A673 (cell line): Measurements from ENCODE around the gene PRR33. TPM values are rescaled to one million over a fixed set of nuclear protein-coding genes. Genes with fewer than 3 reads are reported as not detected.

ENCODE experiments used
- BruUV-seq: library from RNA; stranded (reverse); fragments of 400-500 nt; replicated peaks from 2 replicates; lab custom pipeline; 2021; lab: Mats Ljungman, UMichigan
- CTCF ChIA-PET: fragments of 300-600 bp; sonication (Branson Sonifier 250); formaldehyde crosslinking; loops from one replicate; lab custom pipeline; 2022; ENCODE audit warnings: antibody characterized with exemption; lab: Charles Lee
- POLR2A ChIA-PET: fragments of 300-600 bp; sonication (Branson Sonifier 250); formaldehyde crosslinking; loops from one replicate; lab custom pipeline; 2022; ENCODE audit warnings: antibody characterized with exemption; ENCODE audit not compliant: low non-redundant PET; lab: Charles Lee
- DNase-seq: peaks from one replicate; pipeline ENCODE4 v3.0.0-alpha.2; 2015; ENCODE audit warnings: low spot score
- H3K27ac ChIP-seq: fragments of 200-600 bp; sonication (generic); 2 replicates; pipeline ENCODE4 v1.5.1; 2016; ENCODE audit warnings: mixed run types, low read depth, mild to moderate bottlenecking, mixed read lengths, antibody characterized with exemption, low read length; ENCODE audit not compliant: poor library complexity, severe bottlenecking
- H3K27me3 ChIP-seq: fragments of 200-600 bp; sonication (generic); replicated peaks from 2 replicates; pipeline ENCODE4 v1.6.1; 2017; ENCODE audit warnings: mixed run types, low read depth, mild to moderate bottlenecking, mixed read lengths, antibody characterized with exemption, low read length; ENCODE audit not compliant: insufficient read depth, poor library complexity
- H3K36me3 ChIP-seq: fragments of 200-600 bp; sonication (generic); 2 replicates; pipeline ENCODE4 v1.6.1; 2016; ENCODE audit warnings: mixed run types, mild to moderate bottlenecking, mixed read lengths, antibody characterized with exemption, low read length; ENCODE audit not compliant: insufficient read depth, poor library complexity, severe bottlenecking
- H3K4me1 ChIP-seq: fragments of 200-600 bp; sonication (generic); 2 replicates; pipeline ENCODE4 v1.6.1; 2017; ENCODE audit warnings: mixed run types, mild to moderate bottlenecking, mixed read lengths, antibody characterized with exemption, low read length; ENCODE audit not compliant: insufficient read depth, poor library complexity, severe bottlenecking
- H3K4me3 ChIP-seq: fragments of 200-600 bp; sonication (generic); 2 replicates; pipeline ENCODE4 v1.5.1; 2016; ENCODE audit warnings: low read depth, mixed run types, mild to moderate bottlenecking, mixed read lengths, low read length; ENCODE audit not compliant: poor library complexity, severe bottlenecking
- H3K9me3 ChIP-seq: fragments of 200-600 bp; sonication (generic); 2 replicates; pipeline ENCODE4 v1.6.1; 2016; ENCODE audit warnings: mixed run types, low read depth, mild to moderate bottlenecking, mixed read lengths, antibody characterized with exemption, low read length; ENCODE audit not compliant: poor library complexity, severe bottlenecking
- EZH2 ChIP-seq: fragments of 200-600 bp; sonication (generic); IDR thresholded peaks from 2 replicates; pipeline ENCODE4 v1.6.1; 2017; ENCODE audit warnings: borderline replicate concordance, low read depth, mild to moderate bottlenecking, mixed read lengths, antibody characterized with exemption, low read length; ENCODE audit not compliant: poor library complexity, severe bottlenecking
- intact Hi-C: fragments of 100-400 bp; cut with micrococcal nuclease; formaldehyde crosslinking; loops from one replicate; pipeline ENCODE4 v1.10.0; 2022; ENCODE audit not compliant: unreplicated experiment
- total RNA-seq: library from RNA; stranded (reverse); gene quantifications from 2 replicates; pipeline ENCODE4 v1.2.3, GENCODE V29; 2021
- TF ChIP-seq, protein P1 (sequence below): fragments of 300-800, 200-600 bp; sonication (generic); conservative IDR thresholded peaks from 2 replicates; pipeline ENCODE4 v1.5.1; 2017; ENCODE audit warnings: low read depth, mild to moderate bottlenecking, antibody characterized with exemption, low read length, moderate library complexity, mixed read lengths

The PRR33 gene
- total RNA-seq, 1 experiment from 2014 or later, result not detected

DNA sequence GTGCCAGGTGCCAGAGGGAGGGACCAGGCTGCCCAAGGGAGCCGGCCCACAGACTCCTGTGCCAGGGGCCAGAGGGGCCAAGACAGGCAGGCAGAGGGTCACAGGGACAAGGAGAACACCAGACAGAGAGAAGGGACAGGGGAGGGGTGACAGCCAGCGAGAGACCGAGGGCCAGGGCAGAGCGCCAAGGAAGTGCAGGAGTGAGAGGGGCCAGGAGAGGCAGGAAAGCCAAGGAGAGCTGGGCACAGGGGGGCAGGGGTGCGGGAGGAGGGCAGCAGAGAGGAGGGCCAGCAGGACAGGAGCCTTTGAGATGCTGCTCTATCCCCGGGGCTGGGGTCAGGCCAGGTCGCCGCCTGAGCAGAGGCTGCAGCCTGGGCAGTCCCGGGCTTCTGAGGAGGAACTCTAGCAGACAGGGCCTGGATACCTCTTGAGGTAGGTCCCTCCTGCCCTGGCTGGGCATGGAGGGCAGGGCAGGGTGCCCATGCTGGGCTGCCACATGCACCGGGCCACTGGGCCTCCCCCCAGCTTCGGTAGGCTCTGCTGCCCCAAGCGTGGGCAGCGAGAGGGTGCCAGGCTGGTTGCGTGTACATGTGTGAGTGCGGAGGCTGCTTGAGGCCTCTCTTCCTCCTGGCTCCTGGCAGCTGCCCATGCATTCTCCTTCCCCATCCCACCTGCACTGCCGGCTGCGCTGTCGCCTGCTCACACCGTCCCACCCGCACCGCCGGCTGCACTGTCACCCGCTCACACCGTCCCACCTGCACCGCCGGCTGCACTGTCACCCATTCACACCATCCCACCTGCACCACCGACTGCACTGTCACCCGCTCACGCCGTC lies 26.6 kb downstream of the PRR33 start:
- CTCF ChIA-PET, result no interaction called here
- no peaks in the 10 kb centered on the region for H3K36me3 ChIP-seq
- H3K4me3 ChIP-seq, result no peak overlapping the region
- no peaks in the 10 kb centered on the region for H3K4me1 ChIP-seq
- BruUV-seq, result no TSS peak
- H3K27me3 ChIP-seq, result peaks cover 63% of the 10 kb centered on the region
- TF ChIP-seq, protein P1, sequence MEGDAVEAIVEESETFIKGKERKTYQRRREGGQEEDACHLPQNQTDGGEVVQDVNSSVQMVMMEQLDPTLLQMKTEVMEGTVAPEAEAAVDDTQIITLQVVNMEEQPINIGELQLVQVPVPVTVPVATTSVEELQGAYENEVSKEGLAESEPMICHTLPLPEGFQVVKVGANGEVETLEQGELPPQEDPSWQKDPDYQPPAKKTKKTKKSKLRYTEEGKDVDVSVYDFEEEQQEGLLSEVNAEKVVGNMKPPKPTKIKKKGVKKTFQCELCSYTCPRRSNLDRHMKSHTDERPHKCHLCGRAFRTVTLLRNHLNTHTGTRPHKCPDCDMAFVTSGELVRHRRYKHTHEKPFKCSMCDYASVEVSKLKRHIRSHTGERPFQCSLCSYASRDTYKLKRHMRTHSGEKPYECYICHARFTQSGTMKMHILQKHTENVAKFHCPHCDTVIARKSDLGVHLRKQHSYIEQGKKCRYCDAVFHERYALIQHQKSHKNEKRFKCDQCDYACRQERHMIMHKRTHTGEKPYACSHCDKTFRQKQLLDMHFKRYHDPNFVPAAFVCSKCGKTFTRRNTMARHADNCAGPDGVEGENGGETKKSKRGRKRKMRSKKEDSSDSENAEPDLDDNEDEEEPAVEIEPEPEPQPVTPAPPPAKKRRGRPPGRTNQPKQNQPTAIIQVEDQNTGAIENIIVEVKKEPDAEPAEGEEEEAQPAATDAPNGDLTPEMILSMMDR, result no peak
- TF ChIP-seq EZH2, result no peak
- intact Hi-C loops, result no loop called here
- H3K9me3 ChIP-seq, result no peaks in the 10 kb centered on the region
- no peak overlapping the region for H3K27ac ChIP-seq
- no peak for DNase-seq
- POLR2A ChIA-PET, result no interaction called here

DNA sequence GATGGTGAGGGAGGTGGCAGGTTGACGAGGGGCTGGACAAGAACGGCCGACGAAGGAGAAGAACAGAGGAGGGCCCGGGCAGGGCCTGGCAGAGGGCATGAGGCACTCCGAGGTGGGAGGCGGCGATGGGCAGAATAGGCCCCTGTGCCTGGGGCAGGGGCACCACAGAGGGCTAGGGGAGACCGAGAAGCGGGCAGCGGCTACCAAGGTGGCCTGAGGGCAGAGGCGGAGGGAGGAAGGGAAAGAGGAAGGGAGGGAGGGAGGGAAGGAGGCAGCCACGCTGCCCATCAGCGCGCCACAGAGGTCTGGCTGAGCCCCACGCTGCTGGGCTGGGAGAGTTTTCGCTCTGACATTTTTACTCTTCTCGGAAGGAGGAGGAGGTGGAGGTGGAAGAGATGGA lies 27.5 kb downstream of the PRR33 start:
- H3K4me3 ChIP-seq, result no peak overlapping the region
- ChIA-PET POLR2A (no interaction called here), CTCF (no interaction called here)
- no TSS peak for BruUV-seq
- peaks cover 56% of the 10 kb centered on the region for H3K27me3 ChIP-seq
- H3K36me3 ChIP-seq, result no peaks in the 10 kb centered on the region
- no peak overlapping the region for H3K27ac ChIP-seq
- no peaks in the 10 kb centered on the region for H3K9me3 ChIP-seq
- intact Hi-C loops, result no loop called here
- TF ChIP-seq, protein P1, result no peak
- no peak for TF ChIP-seq EZH2
- no peaks in the 10 kb centered on the region for H3K4me1 ChIP-seq
- DNase-seq, result no peak

DNA sequence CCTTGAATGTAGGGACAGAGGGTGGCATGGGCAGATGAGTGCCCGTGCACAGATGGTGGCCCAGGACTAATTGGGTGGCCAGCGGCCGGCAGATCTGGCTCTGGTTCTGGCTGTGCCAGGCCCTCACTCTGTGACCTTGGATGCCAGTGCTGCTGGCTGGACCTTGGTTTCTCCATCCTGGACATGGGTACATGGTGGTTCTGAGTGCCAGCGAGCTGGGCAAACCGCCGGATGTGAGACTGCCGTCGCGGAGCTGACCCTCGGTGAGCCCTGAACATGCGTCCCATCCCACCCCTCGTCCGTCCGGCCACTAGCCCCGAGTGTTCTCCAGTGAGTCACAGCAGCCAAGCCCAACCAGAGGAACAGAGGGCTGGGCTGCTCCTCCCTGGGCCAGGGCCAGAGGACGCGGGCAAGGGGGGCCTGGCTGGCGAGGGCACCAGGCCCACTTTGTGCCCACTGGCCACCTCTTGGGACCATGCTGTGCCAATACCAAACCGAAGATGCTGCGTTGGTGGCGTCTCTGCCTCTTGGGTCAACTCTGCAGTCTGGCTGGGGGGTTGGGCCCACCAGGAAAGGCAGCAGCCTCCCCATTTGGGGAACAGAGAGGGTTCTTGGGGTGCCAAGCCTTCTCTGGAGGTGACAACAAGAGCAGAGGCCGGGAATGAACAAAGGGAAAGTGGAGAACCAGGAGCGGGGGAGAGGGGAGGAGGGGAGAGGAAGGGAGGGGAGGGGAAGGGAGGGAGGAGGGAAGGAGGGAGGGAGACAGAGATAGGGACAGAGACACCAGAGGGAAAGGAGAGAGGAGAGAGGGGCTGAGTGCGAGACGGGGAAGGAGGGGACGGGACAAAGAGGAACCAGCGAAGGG lies 28.1 kb downstream of the PRR33 start:
- Histone ChIP-seq H3K4me3 (no peak overlapping the region), H3K4me1 (no peaks in the 10 kb centered on the region), H3K27ac (no peak overlapping the region), H3K36me3 (no peaks in the 10 kb centered on the region), H3K9me3 (no peaks in the 10 kb centered on the region), H3K27me3 (peaks cover 50% of the 10 kb centered on the region)
- DNase-seq, result peak; percentile 35
- no TSS peak for BruUV-seq
- CTCF ChIA-PET, result no interaction called here
- intact Hi-C loops, result no loop called here
- TF ChIP-seq EZH2, result no peak
- TF ChIP-seq, protein P1, result no peak
- POLR2A ChIA-PET, result no interaction called here
